Neuronal stem cell (in vitro differentiated cells): ENCODE results near the gene LIFR.

Experiments
- DNase-seq: peaks from one replicate; pipeline ENCODE4 v3.0.0-alpha.2; 2013; ENCODE audit warnings: low spot score
- H2AFZ ChIP-seq: one replicate; pipeline ENCODE4 v1.6.1; 2013; ENCODE audit warnings: mild to moderate bottlenecking, low read length, inconsistent platforms
- H2AK5ac ChIP-seq: 2 replicates; pipeline ENCODE4 v1.6.1; 2013; ENCODE audit warnings: low read depth, mild to moderate bottlenecking, inconsistent platforms, low read length, moderate library complexity, mixed read lengths
- H2BK120ac ChIP-seq: 2 replicates; pipeline ENCODE4 v1.6.1; 2013; ENCODE audit warnings: low read depth, mild to moderate bottlenecking, inconsistent platforms, low read length, moderate library complexity, mixed read lengths
- H2BK12ac ChIP-seq: one replicate; pipeline ENCODE4 v1.6.1; 2013; ENCODE audit warnings: low read length, inconsistent platforms
- H2BK15ac ChIP-seq: 2 replicates; pipeline ENCODE4 v1.6.1; 2013; ENCODE audit warnings: mild to moderate bottlenecking, low read length, inconsistent platforms, mixed read lengths
- H2BK5ac ChIP-seq: one replicate; pipeline ENCODE4 v1.6.1; 2013; ENCODE audit warnings: inconsistent platforms, mild to moderate bottlenecking, low read length, moderate library complexity
- H3K14ac ChIP-seq: one replicate; pipeline ENCODE4 v1.6.1; 2013; ENCODE audit warnings: low read length, inconsistent platforms
- H3K18ac ChIP-seq: 2 replicates; pipeline ENCODE4 v1.6.1; 2013; ENCODE audit warnings: low read length, inconsistent platforms
- H3K23ac ChIP-seq: 2 replicates; pipeline ENCODE4 v1.6.1; 2013; ENCODE audit warnings: low read depth, mild to moderate bottlenecking, mixed read lengths, low read length, inconsistent platforms; ENCODE audit not compliant: poor library complexity
- H3K27ac ChIP-seq: replicated peaks from 3 replicates; pipeline ENCODE4 v1.5.1; 2013; ENCODE audit warnings: low read length, inconsistent platforms
- H3K27me3 ChIP-seq, 3 experiments: 2 replicates each; pipeline ENCODE4 v1.6.1; 2013; ENCODE audit warnings: low read length in 3 of 3, mild to moderate bottlenecking in 2 of 3, inconsistent platforms in 1 of 3, low read depth in 1 of 3, mixed read lengths in 1 of 3, moderate library complexity in 1 of 3; ENCODE audit not compliant: control insufficient read depth in 3 of 3, insufficient read depth in 3 of 3
- H3K36me3 ChIP-seq, 2 donors: replicated peaks in 1 of 2; 2 replicates each; pipeline ENCODE4 v1.6.1; 2013; ENCODE audit warnings: low read length in 2 of 2; ENCODE audit not compliant: control insufficient read depth in 2 of 2, insufficient read depth in 2 of 2
- H3K4ac ChIP-seq: 2 replicates; pipeline ENCODE4 v1.6.1; 2013; ENCODE audit warnings: inconsistent platforms, mild to moderate bottlenecking, low read length, moderate library complexity
- H3K4me1 ChIP-seq, 2 donors: 1 replicate in 1 of 2; 2 replicates in 1 of 2; pipeline ENCODE4 v1.6.1; 2013; ENCODE audit warnings: low read length in 2 of 2, low read depth in 1 of 2; ENCODE audit not compliant: control insufficient read depth in 2 of 2, insufficient read depth in 1 of 2
- H3K4me2 ChIP-seq: one replicate; pipeline ENCODE4 v1.6.1; 2013; ENCODE audit warnings: mild to moderate bottlenecking, low read length, inconsistent platforms; ENCODE audit not compliant: insufficient read depth, poor library complexity, severe bottlenecking
- H3K4me3 ChIP-seq, 2 donors: 2 replicates each; pipeline ENCODE4 v1.5.1; 2013; ENCODE audit warnings: low read length in 2 of 2, mild to moderate bottlenecking in 2 of 2, inconsistent platforms in 1 of 2, moderate library complexity in 1 of 2
- H3K79me1 ChIP-seq: one replicate; pipeline ENCODE4 v1.6.1; 2013; ENCODE audit warnings: low read depth, mild to moderate bottlenecking, inconsistent platforms, low read length, moderate library complexity
- H3K9ac ChIP-seq: one replicate; pipeline ENCODE4 v1.6.1; 2013; ENCODE audit warnings: mild to moderate bottlenecking, low read depth, low read length, inconsistent platforms; ENCODE audit not compliant: poor library complexity
- H3K9me3 ChIP-seq, 2 donors: replicated peaks in 1 of 2; 2 replicates each; pipeline versions ENCODE3 to v1.6.1; 2013; ENCODE audit warnings: low read length in 2 of 2, mild to moderate bottlenecking in 2 of 2, inconsistent platforms in 1 of 2, low read depth in 1 of 2, mixed read lengths in 1 of 2, moderate library complexity in 1 of 2; ENCODE audit not compliant: control insufficient read depth in 2 of 2, insufficient read depth in 1 of 2
- H4K8ac ChIP-seq: one replicate; pipeline ENCODE4 v1.6.1; 2013; ENCODE audit warnings: low read depth, mild to moderate bottlenecking, inconsistent platforms, low read length, moderate library complexity
- H4K91ac ChIP-seq: one replicate; pipeline ENCODE4 v1.6.1; 2013; ENCODE audit warnings: low read length, low read depth, mild to moderate bottlenecking, inconsistent platforms; ENCODE audit not compliant: poor library complexity
- WGBS, 2 donors: extraction: QIAGEN DNeasy Blood & Tissue Kit; methylation state at CpG; one replicate each; pipeline ENCODE4 v1.1.7; 2013; ENCODE audit warnings: missing lambda C conversion rate in 2 of 2, mixed read lengths in 1 of 2; ENCODE audit not compliant: insufficient read length in 2 of 2, insufficient replicate concordance in 1 of 2; ENCODE audit errors: extremely low coverage in 2 of 2; 5-methylcytosine and 5-hydroxymethylcytosine counted together

Gene LIFR

GRCh38 chr5:38468202-38468673 lies 88.2 kb downstream of the LIFR start:
- Histone ChIP-seq H3K4me3 (no peak overlapping the region), H3K27ac (no peak overlapping the region)

GRCh38 chr5:38467353-38468040 lies 88.9 kb downstream of the LIFR start:
- no peaks in the 10 kb centered on the region for H3K79me1 ChIP-seq
- H4K8ac ChIP-seq: peak overlapping the region; percentile 66
- H3K27ac ChIP-seq: no peak overlapping the region
- H2BK15ac ChIP-seq: peak overlapping the region; percentile 96
- H3K23ac ChIP-seq: no peak overlapping the region
- H3K4me1 ChIP-seq: peaks cover 16 to 29% of the 10 kb centered on the region in 2 donors
- no peak overlapping the region for H3K4me2 ChIP-seq
- H3K4me3 ChIP-seq: no peak overlapping the region
- peak overlapping the region; percentile 92 for H3K18ac ChIP-seq
- H2AK5ac ChIP-seq: peak overlapping the region; percentile 66
- H3K36me3 ChIP-seq: no peaks in the 10 kb centered on the region
- DNase-seq: no peak
- H3K27me3 ChIP-seq: no peaks in the 10 kb centered on the region
- H3K4ac ChIP-seq: peak overlapping the region; percentile 2
- WGBS, 2 donors: no CpG with 5 or more reads among the region's 22 CpGs
- no peak overlapping the region for H3K14ac ChIP-seq
- H2BK120ac ChIP-seq: no peak overlapping the region
- H2BK5ac ChIP-seq: peak overlapping the region; percentile 40
- peak overlapping the region; percentile 93 for H2AFZ ChIP-seq
- H2BK12ac ChIP-seq: no peak overlapping the region
- H3K9me3 ChIP-seq: no peaks in the 10 kb centered on the region
- H3K9ac ChIP-seq: no peak overlapping the region
- no peak overlapping the region for H4K91ac ChIP-seq

More at GRCh38 chr5:38468202-38468673, 88.2 kb downstream of the LIFR start:
- H3K79me1 ChIP-seq: no peaks in the 10 kb centered on the region
- H4K8ac ChIP-seq: no peak overlapping the region
- no peak overlapping the region for H3K9ac ChIP-seq
- no peak overlapping the region for H3K14ac ChIP-seq
- H3K23ac ChIP-seq: peak overlapping the region; percentile 60
- no peaks in the 10 kb centered on the region for H3K9me3 ChIP-seq
- peak overlapping the region; percentile 93 for H2AFZ ChIP-seq
- H2BK12ac ChIP-seq: no peak overlapping the region
- H3K4ac ChIP-seq: peak overlapping the region; percentile 14
- no peak overlapping the region for H3K4me2 ChIP-seq
- peak overlapping the region; percentile 20 for H2AK5ac ChIP-seq
- H4K91ac ChIP-seq: no peak overlapping the region
- DNase-seq: no peak
- H3K4me1 ChIP-seq: peaks cover 19 to 29% of the 10 kb centered on the region in 2 donors
- no CpG with 5 or more reads among the region's 12 CpGs for WGBS, 2 donors
- no peaks in the 10 kb centered on the region for H3K27me3 ChIP-seq
- H2BK5ac ChIP-seq: no peak overlapping the region
- H2BK15ac ChIP-seq: peak overlapping the region; percentile 96
- peak overlapping the region; percentile 6 for H2BK120ac ChIP-seq
- no peaks in the 10 kb centered on the region for H3K36me3 ChIP-seq
- peak overlapping the region; percentile 84 for H3K18ac ChIP-seq

- Histone ChIP-seq H4K8ac (peak overlapping the region; percentile 95), H3K4ac (peak overlapping the region; percentile 80)
These were observed 89.8 kb downstream of the LIFR start for GRCh38 chr5:38466424-38467189.

More at GRCh38 chr5:38466424-38467189, 89.8 kb downstream of the LIFR start:
- H3K4me3 ChIP-seq: no peak overlapping the region
- H2BK12ac ChIP-seq: peak overlapping the region; percentile 89
- H4K91ac ChIP-seq: no peak overlapping the region
- no CpG with 5 or more reads among the region's 24 CpGs for WGBS, 2 donors
- H3K4me2 ChIP-seq: no peak overlapping the region
- peaks cover 16 to 29% of the 10 kb centered on the region in 2 donors for H3K4me1 ChIP-seq
- H2AFZ ChIP-seq: no peak overlapping the region
- H3K79me1 ChIP-seq: no peaks in the 10 kb centered on the region
- H2BK5ac ChIP-seq: peak overlapping the region; percentile 68
- no peak for DNase-seq
- peak overlapping the region; percentile 92 for H3K18ac ChIP-seq
- no peak overlapping the region for H2BK120ac ChIP-seq
- peak overlapping the region; percentile 68 for H2BK15ac ChIP-seq
- H3K9me3 ChIP-seq: no peaks in the 10 kb centered on the region
- H3K14ac ChIP-seq: peak overlapping the region; percentile 57
- no peaks in the 10 kb centered on the region for H3K27me3 ChIP-seq
- peak overlapping the region; percentile 66 for H2AK5ac ChIP-seq
- peak overlapping the region; percentile 16 for H3K23ac ChIP-seq
- H3K9ac ChIP-seq: no peak overlapping the region
- H3K27ac ChIP-seq: no peak overlapping the region
- H3K36me3 ChIP-seq: no peaks in the 10 kb centered on the region
